ENCODE data around the gene UBALD1. TPM values are rescaled to one million over a fixed set of nuclear protein-coding genes. Genes with fewer than 3 reads are reported as not detected.

The UBALD1 gene
- polyA plus RNA-seq, 1 donor (not counting 4 experiments of a cell fraction or from before 2014, with no cell fraction given) = 4.0 TPM

GRCh38 chr16:4588961-4589360 lies 25.7 kb downstream of the UBALD1 start:
- no peak overlapping the region for H2AFZ ChIP-seq (ENCODE audit: control insufficient read depth, low read length)
- H3K36me3 ChIP-seq (ENCODE audit: control insufficient read depth in 2 of 2, extremely low read depth in 1 of 2, insufficient read depth in 2 of 2, low read length in 2 of 2) = no peaks in the 10 kb centered on the region
- dilution Hi-C loops (cut with MboI; ENCODE audit: extremely low pct_ligation_motif_present, low sequenced_read_pairs) = no loop called here
- TF ChIP-seq EZH2 (IDR thresholded peaks at IDR 0.05; ENCODE audit: low read length) = no peak
- TF ChIP-seq, protein P1, sequence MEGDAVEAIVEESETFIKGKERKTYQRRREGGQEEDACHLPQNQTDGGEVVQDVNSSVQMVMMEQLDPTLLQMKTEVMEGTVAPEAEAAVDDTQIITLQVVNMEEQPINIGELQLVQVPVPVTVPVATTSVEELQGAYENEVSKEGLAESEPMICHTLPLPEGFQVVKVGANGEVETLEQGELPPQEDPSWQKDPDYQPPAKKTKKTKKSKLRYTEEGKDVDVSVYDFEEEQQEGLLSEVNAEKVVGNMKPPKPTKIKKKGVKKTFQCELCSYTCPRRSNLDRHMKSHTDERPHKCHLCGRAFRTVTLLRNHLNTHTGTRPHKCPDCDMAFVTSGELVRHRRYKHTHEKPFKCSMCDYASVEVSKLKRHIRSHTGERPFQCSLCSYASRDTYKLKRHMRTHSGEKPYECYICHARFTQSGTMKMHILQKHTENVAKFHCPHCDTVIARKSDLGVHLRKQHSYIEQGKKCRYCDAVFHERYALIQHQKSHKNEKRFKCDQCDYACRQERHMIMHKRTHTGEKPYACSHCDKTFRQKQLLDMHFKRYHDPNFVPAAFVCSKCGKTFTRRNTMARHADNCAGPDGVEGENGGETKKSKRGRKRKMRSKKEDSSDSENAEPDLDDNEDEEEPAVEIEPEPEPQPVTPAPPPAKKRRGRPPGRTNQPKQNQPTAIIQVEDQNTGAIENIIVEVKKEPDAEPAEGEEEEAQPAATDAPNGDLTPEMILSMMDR (optimal IDR thresholded peaks at IDR 0.05 in 1 of 3, IDR thresholded peaks at IDR 0.05 in 1 of 3, conservative IDR thresholded peaks at IDR 0.05 in 1 of 3; ENCODE audit: extremely low read depth in 1 of 3, insufficient read depth in 2 of 3, low read length in 3 of 3) = no peak
- no peaks in the 10 kb centered on the region for H3K79me2 ChIP-seq (ENCODE audit: control insufficient read depth, insufficient read depth, low read length)
- no peak overlapping the region for H3K4me3 ChIP-seq (ENCODE audit: control insufficient read depth in 2 of 3, extremely low read depth in 1 of 3, insufficient read depth in 2 of 3, low read depth in 1 of 3, low read length in 3 of 3)
- H3K9me3 ChIP-seq (ENCODE audit: control insufficient read depth, low read depth, low read length) = peaks cover 2% of the 10 kb centered on the region
- H3K27ac ChIP-seq (ENCODE audit: control insufficient read depth, insufficient read depth, low read length) = no peak overlapping the region
- no peaks in the 10 kb centered on the region for H3K9me1 ChIP-seq (ENCODE audit: control insufficient read depth, extremely low read depth, insufficient read depth, low read length)
- DNase-seq (ENCODE audit: low read depth, low spot score) (no peak), FAIRE-seq (no peak)
- H4K20me1 ChIP-seq (ENCODE audit: control insufficient read depth, extremely low read depth, insufficient read depth, low read length) = no peaks in the 10 kb centered on the region
- peaks cover 3% of the 10 kb centered on the region for H3K27me3 ChIP-seq (ENCODE audit: control insufficient read depth, extremely low read depth, insufficient read depth, low read length)
- H3K4me1 ChIP-seq (ENCODE audit: control insufficient read depth, extremely low read depth, insufficient read depth, low read length) = no peaks in the 10 kb centered on the region
- no peak overlapping the region for H3K4me2 ChIP-seq (ENCODE audit: control insufficient read depth, extremely low read depth, insufficient read depth, low read depth, low read length)
- no peak overlapping the region for H3K9ac ChIP-seq (ENCODE audit: control insufficient read depth, extremely low read depth, insufficient read depth, low read length)

GRCh38 chr16:4588386-4588785 lies 26.3 kb downstream of the UBALD1 start:
- Histone ChIP-seq H3K79me2 (ENCODE audit: control insufficient read depth, insufficient read depth, low read length) (no peaks in the 10 kb centered on the region), H3K9ac (ENCODE audit: control insufficient read depth, extremely low read depth, insufficient read depth, low read length) (no peak overlapping the region), H3K4me1 (ENCODE audit: control insufficient read depth, extremely low read depth, insufficient read depth, low read length) (no peaks in the 10 kb centered on the region), H3K9me1 (ENCODE audit: control insufficient read depth, extremely low read depth, insufficient read depth, low read length) (no peaks in the 10 kb centered on the region), H3K4me2 (ENCODE audit: control insufficient read depth, extremely low read depth, insufficient read depth, low read depth, low read length) (no peak overlapping the region), H2AFZ (ENCODE audit: control insufficient read depth, low read length) (no peak overlapping the region), H3K9me3 (ENCODE audit: control insufficient read depth, low read depth, low read length) (peaks cover 2% of the 10 kb centered on the region), H4K20me1 (ENCODE audit: control insufficient read depth, extremely low read depth, insufficient read depth, low read length) (no peaks in the 10 kb centered on the region), H3K36me3 (ENCODE audit: control insufficient read depth in 2 of 2, extremely low read depth in 1 of 2, insufficient read depth in 2 of 2, low read length in 2 of 2) (no peaks in the 10 kb centered on the region), H3K27ac (ENCODE audit: control insufficient read depth, insufficient read depth, low read length) (no peak overlapping the region), H3K27me3 (ENCODE audit: control insufficient read depth, extremely low read depth, insufficient read depth, low read length) (peaks cover 3% of the 10 kb centered on the region), H3K4me3 (ENCODE audit: control insufficient read depth in 2 of 3, extremely low read depth in 1 of 3, insufficient read depth in 2 of 3, low read depth in 1 of 3, low read length in 3 of 3) (no peak overlapping the region)
- DNase-seq (ENCODE audit: low read depth, low spot score) (no peak), FAIRE-seq (no peak)
- no peak for TF ChIP-seq EZH2 (IDR thresholded peaks at IDR 0.05; ENCODE audit: low read length)
- TF ChIP-seq, protein P1 (optimal IDR thresholded peaks at IDR 0.05 in 1 of 3, IDR thresholded peaks at IDR 0.05 in 1 of 3, conservative IDR thresholded peaks at IDR 0.05 in 1 of 3; ENCODE audit: extremely low read depth in 1 of 3, insufficient read depth in 2 of 3, low read length in 3 of 3) = no peak
- dilution Hi-C loops (cut with MboI; ENCODE audit: extremely low pct_ligation_motif_present, low sequenced_read_pairs) = no loop called here
